Panc1 (cell line): ENCODE results near the gene ZNRF3. TPM values are rescaled to one million over a fixed set of nuclear protein-coding genes. Genes with fewer than 3 reads are reported as not detected.

Experiments used
- ATAC-seq: fragments of 200-7000 bp; cut with Tn5 transposase; 2 replicates; pipeline ENCODE4 v1.9.1; 2020; ENCODE audit warnings: mild to moderate bottlenecking, moderate library complexity
- BruUV-seq: library from RNA; stranded (reverse); fragments of 400-500 nt; replicated peaks from 2 replicates; lab custom pipeline; 2021; lab: Mats Ljungman, UMichigan
- CTCF ChIA-PET: fragments of 300-600 bp; sonication (Branson Sonifier 250); formaldehyde crosslinking; loops from one replicate; lab custom pipeline; 2022; ENCODE audit warnings: antibody characterized with exemption; lab: Charles Lee
- POLR2A ChIA-PET: fragments of 300-600 bp; sonication (Branson Sonifier 250); formaldehyde crosslinking; loops from one replicate; lab custom pipeline; 2022; ENCODE audit warnings: antibody characterized with exemption; lab: Charles Lee
- DNase-seq: peaks from one replicate; pipeline ENCODE4 v3.0.0-alpha.2; 2010; ENCODE audit warnings: low read depth, low spot score
- H3K27ac ChIP-seq: 2 replicates; pipeline ENCODE4 v1.5.1; 2011; ENCODE audit warnings: mild to moderate bottlenecking, low read length, inconsistent platforms
- H3K27me3 ChIP-seq: fragments of 200-500 bp; sonication (Bioruptor generic); 2 replicates; pipeline ENCODE4 v1.6.0; 2014; ENCODE audit warnings: low read length, inconsistent platforms; ENCODE audit not compliant: control insufficient read depth, insufficient read depth
- H3K36me3 ChIP-seq: fragments of 200-500 bp; sonication (Bioruptor generic); 2 replicates; pipeline ENCODE4 v1.5.1; 2014; ENCODE audit warnings: inconsistent platforms, mild to moderate bottlenecking, low read length, moderate library complexity; ENCODE audit not compliant: control insufficient read depth, insufficient read depth
- H3K4me1 ChIP-seq: 2 replicates; pipeline ENCODE4 v1.5.1; 2011; ENCODE audit warnings: inconsistent platforms, mild to moderate bottlenecking, low read length, moderate library complexity; ENCODE audit not compliant: control insufficient read depth, insufficient read depth
- H3K4me3 ChIP-seq, 2 experiments: 2 replicates each; pipeline ENCODE4 v1.5.1; 2011 to 2012; ENCODE audit warnings: low read depth in 2 of 2, low read length in 2 of 2, mild to moderate bottlenecking in 2 of 2, inconsistent platforms in 1 of 2, moderate library complexity in 1 of 2
- H3K9me3 ChIP-seq: fragments of 200-500 bp; sonication (Bioruptor generic); 2 replicates; pipeline ENCODE4 v1.5.1; 2014; ENCODE audit warnings: low read depth, mild to moderate bottlenecking, inconsistent platforms, low read length, moderate library complexity; ENCODE audit not compliant: control insufficient read depth, insufficient read depth
- POLR2AphosphoS5 ChIP-seq: IDR thresholded peaks from 2 replicates; pipeline ENCODE4 v1.6.1; 2012; ENCODE audit warnings: mild to moderate bottlenecking, low read depth, low read length, moderate library complexity
- SIN3A ChIP-seq: IDR thresholded peaks from 2 replicates; pipeline ENCODE4 v1.6.1; 2012; ENCODE audit warnings: low read depth, mild to moderate bottlenecking, low read length, moderate library complexity, borderline replicate concordance; ENCODE audit not compliant: insufficient read depth
- TCF7L2 ChIP-seq: IDR thresholded peaks from 2 replicates; pipeline ENCODE4 v1.6.1; 2011; ENCODE audit warnings: mild to moderate bottlenecking, low read depth, low read length, inconsistent platforms
- in situ Hi-C: cut with HindIII; loops from 2 replicates; pipeline ENCODE4 v1.10.0; 2016; ENCODE audit warnings: low sequenced_read_pairs, low pct_unique_long_range_greater_than_20kb
- intact Hi-C: fragments of 100-400 bp; cut with micrococcal nuclease; formaldehyde crosslinking; loops from one replicate; pipeline ENCODE4 v1.10.0; 2022; ENCODE audit not compliant: unreplicated experiment
- total RNA-seq: library from RNA; stranded (reverse); gene quantifications from one replicate; pipeline ENCODE4 v1.2.1, GENCODE V29; 2021; ENCODE audit not compliant: unreplicated experiment
- TF ChIP-seq, protein P1 (sequence below), 2 experiments: IDR thresholded peaks; 2 replicates each; pipeline ENCODE4 v1.6.1; 2011 to 2012; ENCODE audit warnings: low read depth in 2 of 2, control low read depth in 1 of 2, low read length in 1 of 2, mild to moderate bottlenecking in 1 of 2, moderate library complexity in 1 of 2; ENCODE audit not compliant: insufficient read depth in 1 of 2
- TF ChIP-seq, protein P2 (sequence below): fragments of 450-650 bp; IDR thresholded peaks from 2 replicates; pipeline ENCODE4 v1.5.1; 2017; ENCODE audit warnings: mild to moderate bottlenecking

ZNRF3 gene
- total RNA-seq, 1 experiment from 2014 or later: 7.3 TPM

DNA sequence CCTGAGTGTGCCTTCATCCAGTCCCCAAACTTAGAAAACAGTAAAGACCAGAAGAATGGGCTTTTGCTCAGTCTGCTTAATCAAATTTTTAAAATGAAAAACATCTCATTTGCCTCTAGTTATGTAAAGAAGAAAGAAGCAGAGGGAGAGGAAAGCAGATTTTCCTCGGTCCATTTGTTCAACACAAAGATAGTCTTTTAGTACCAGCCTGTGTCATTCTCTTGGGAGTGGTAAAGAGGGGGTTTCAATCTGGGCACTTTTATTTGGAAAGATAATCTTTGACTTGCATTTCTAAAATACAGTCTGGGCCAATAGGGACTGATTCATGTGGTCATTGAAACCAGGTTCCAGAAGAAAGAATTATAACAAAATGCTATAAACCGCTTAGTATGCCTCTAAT is 218.9 kb downstream of the ZNRF3 start:
- BruUV-seq: no TSS peak
- no peaks in the 10 kb centered on the region for H3K9me3 ChIP-seq
- DNase-seq: no peak

DNA sequence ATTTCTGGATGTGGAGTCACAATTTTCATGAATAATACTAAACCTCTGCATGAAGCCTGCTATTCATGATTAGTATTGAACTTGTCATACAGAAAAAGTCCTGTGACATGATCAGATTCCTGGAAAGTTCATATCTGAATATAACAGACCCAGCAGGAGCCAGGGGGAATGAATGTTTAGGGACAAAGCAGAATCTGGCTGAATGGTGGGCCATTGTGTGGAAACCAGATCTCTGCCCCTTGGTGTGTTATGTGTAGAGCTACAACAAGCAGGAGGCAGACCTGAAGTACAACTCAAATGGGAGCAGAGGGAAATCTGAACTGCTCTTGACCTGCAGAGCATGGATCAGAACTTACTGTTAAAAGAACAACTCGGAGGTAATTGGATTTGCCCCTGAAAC is 219.7 kb downstream of the ZNRF3 start:
- Histone ChIP-seq H3K27me3 (no peaks in the 10 kb centered on the region), H3K36me3 (no peaks in the 10 kb centered on the region; the same call in 1 of the 2 replicates), H3K4me3 (no peak overlapping the region), H3K27ac (no peak overlapping the region), H3K9me3 (no peaks in the 10 kb centered on the region), H3K4me1 (no peaks in the 10 kb centered on the region)
- in situ Hi-C loops (no loop called here), intact Hi-C loops (no loop called here)
- CTCF ChIA-PET: no interaction called here
- no TSS peak for BruUV-seq
- DNase-seq (no peak), ATAC-seq (no peak)
- TF ChIP-seq SIN3A (no peak), TCF7L2 (no peak), POLR2AphosphoS5 (no peak)
- TF ChIP-seq, protein P1, sequence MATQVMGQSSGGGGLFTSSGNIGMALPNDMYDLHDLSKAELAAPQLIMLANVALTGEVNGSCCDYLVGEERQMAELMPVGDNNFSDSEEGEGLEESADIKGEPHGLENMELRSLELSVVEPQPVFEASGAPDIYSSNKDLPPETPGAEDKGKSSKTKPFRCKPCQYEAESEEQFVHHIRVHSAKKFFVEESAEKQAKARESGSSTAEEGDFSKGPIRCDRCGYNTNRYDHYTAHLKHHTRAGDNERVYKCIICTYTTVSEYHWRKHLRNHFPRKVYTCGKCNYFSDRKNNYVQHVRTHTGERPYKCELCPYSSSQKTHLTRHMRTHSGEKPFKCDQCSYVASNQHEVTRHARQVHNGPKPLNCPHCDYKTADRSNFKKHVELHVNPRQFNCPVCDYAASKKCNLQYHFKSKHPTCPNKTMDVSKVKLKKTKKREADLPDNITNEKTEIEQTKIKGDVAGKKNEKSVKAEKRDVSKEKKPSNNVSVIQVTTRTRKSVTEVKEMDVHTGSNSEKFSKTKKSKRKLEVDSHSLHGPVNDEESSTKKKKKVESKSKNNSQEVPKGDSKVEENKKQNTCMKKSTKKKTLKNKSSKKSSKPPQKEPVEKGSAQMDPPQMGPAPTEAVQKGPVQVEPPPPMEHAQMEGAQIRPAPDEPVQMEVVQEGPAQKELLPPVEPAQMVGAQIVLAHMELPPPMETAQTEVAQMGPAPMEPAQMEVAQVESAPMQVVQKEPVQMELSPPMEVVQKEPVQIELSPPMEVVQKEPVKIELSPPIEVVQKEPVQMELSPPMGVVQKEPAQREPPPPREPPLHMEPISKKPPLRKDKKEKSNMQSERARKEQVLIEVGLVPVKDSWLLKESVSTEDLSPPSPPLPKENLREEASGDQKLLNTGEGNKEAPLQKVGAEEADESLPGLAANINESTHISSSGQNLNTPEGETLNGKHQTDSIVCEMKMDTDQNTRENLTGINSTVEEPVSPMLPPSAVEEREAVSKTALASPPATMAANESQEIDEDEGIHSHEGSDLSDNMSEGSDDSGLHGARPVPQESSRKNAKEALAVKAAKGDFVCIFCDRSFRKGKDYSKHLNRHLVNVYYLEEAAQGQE (IDR thresholded peaks at IDR 0.05; ENCODE audit: insufficient read depth in 1 of 2, low read depth in 2 of 2, low read length in 1 of 2): no peak
- TF ChIP-seq, protein P2, sequence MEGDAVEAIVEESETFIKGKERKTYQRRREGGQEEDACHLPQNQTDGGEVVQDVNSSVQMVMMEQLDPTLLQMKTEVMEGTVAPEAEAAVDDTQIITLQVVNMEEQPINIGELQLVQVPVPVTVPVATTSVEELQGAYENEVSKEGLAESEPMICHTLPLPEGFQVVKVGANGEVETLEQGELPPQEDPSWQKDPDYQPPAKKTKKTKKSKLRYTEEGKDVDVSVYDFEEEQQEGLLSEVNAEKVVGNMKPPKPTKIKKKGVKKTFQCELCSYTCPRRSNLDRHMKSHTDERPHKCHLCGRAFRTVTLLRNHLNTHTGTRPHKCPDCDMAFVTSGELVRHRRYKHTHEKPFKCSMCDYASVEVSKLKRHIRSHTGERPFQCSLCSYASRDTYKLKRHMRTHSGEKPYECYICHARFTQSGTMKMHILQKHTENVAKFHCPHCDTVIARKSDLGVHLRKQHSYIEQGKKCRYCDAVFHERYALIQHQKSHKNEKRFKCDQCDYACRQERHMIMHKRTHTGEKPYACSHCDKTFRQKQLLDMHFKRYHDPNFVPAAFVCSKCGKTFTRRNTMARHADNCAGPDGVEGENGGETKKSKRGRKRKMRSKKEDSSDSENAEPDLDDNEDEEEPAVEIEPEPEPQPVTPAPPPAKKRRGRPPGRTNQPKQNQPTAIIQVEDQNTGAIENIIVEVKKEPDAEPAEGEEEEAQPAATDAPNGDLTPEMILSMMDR: no peak
- POLR2A ChIA-PET: no interaction called here

More for the DNA sequence above, 218.9 kb downstream of the ZNRF3 start:
- ChIA-PET CTCF (no interaction called here), POLR2A (no interaction called here)
- in situ Hi-C loops (no loop called here), intact Hi-C loops (no loop called here)
- ATAC-seq: no peak
- TF ChIP-seq SIN3A (no peak), TCF7L2 (no peak), POLR2AphosphoS5 (no peak)
- TF ChIP-seq, protein P2: no peak
- TF ChIP-seq, protein P1 (IDR thresholded peaks at IDR 0.05; ENCODE audit: insufficient read depth in 1 of 2, low read depth in 2 of 2, low read length in 1 of 2): no peak
- Histone ChIP-seq H3K4me1 (no peaks in the 10 kb centered on the region), H3K4me3 (no peak overlapping the region), H3K27ac (no peak overlapping the region), H3K36me3 (no peaks in the 10 kb centered on the region; the same call in 1 of the 2 replicates), H3K27me3 (no peaks in the 10 kb centered on the region)
